Esophagus muscularis mucosa (tissue), 4 donors: Measurements from ENCODE around the gene AKIP1. TPM values are rescaled to one million over a fixed set of nuclear protein-coding genes. Genes with fewer than 3 reads are reported as not detected.
A peak's percentile ranks its signal among the peaks of the same experiment; 100 is the strongest.

Source experiments
- DNase-seq: peaks from one replicate; pipeline ENCODE4 v3.0.0-alpha.2; 2017; ENCODE audit errors: extremely low spot score
- H3K27ac ChIP-seq, 4 donors: fragments of 200-600 bp; sonication (generic); replicated peaks in 1 of 4; 1 replicate in 3 of 4; 2 replicates in 1 of 4; pipeline ENCODE4 v1.5.1; 2016 to 2019; ENCODE audit warnings: mild to moderate bottlenecking in 1 of 4
- H3K27me3 ChIP-seq, 4 donors: fragments of 200-600 bp; sonication (generic); one replicate each; pipeline versions ENCODE4 v1.5.1 to v1.6.0; 2016 to 2019
- H3K36me3 ChIP-seq, 4 donors: fragments of 200-600 bp; sonication (generic); one replicate each; pipeline ENCODE4 v1.5.1; 2016 to 2019
- H3K4me1 ChIP-seq, 4 donors: fragments of 200-600 bp; sonication (generic); one replicate each; pipeline ENCODE4 v1.5.1; 2016 to 2019
- H3K4me3 ChIP-seq, 4 donors: fragments of 200-600 bp; sonication (generic); 1 replicate in 2 of 4; 2 replicates in 2 of 4; pipeline ENCODE4 v1.5.1; 2016 to 2019; ENCODE audit warnings: mild to moderate bottlenecking in 4 of 4, moderate library complexity in 1 of 4
- H3K9me3 ChIP-seq, 4 donors: fragments of 200-600 bp; sonication (generic); 1 replicate in 3 of 4; 2 replicates in 1 of 4; pipeline ENCODE4 v1.5.1; 2016 to 2019
- CTCF ChIP-seq, 3 experiments: fragments of 200-600 bp in 2 of 3; fragments of 450-650 bp in 1 of 3; sonication (generic) in 2 of 3; IDR thresholded peaks; one replicate each; pipeline ENCODE4 v1.5.1; 2017 to 2019; ENCODE audit warnings: antibody characterized with exemption in 3 of 3, mild to moderate bottlenecking in 2 of 3, moderate library complexity in 1 of 3
- EP300 ChIP-seq: sonication (generic); formaldehyde crosslinking; IDR thresholded peaks from one replicate; pipeline ENCODE4 v1.6.1; 2017; ENCODE audit warnings: antibody characterized with exemption
- POLR2A ChIP-seq: fragments of 450-650 bp; IDR thresholded peaks from one replicate; pipeline ENCODE4 v1.6.1; 2017; ENCODE audit warnings: antibody characterized with exemption, moderate library complexity, mild to moderate bottlenecking, low read depth
- POLR2AphosphoS5 ChIP-seq, 2 donors: sonication (generic); formaldehyde crosslinking; IDR thresholded peaks; one replicate each; pipeline ENCODE4 v1.6.1; 2017; ENCODE audit warnings: antibody characterized with exemption in 2 of 2
- WGBS: methylation state at CpG from one replicate; pipeline ENCODE4 v1.1.5; 2018; 5-methylcytosine and 5-hydroxymethylcytosine counted together
- intact Hi-C: fragments of 100-400 bp; cut with DNase I; formaldehyde crosslinking; loops from one replicate; pipeline ENCODE4 v1.15.1; 2023
- total RNA-seq, 4 donors: library from RNA; depleted of rRNA; stranded (reverse); fragments of >200 nt; gene quantifications; one replicate each; pipeline versions ENCODE4 v1.1.0 to v1.2.1, GENCODE V29; 2016

The AKIP1 gene
- total RNA-seq, 4 donors from 2014 or later, result 30.5 to 56.4 (median 41.7) TPM

- H3K27me3 ChIP-seq, result no peaks in the 10 kb centered on the region
- H3K27ac ChIP-seq, result peak overlapping the region; percentile 60 to 80 (median 72)
- WGBS, result 35% methylated on average over 2 of the region's 2 CpGs
- H3K36me3 ChIP-seq, result peaks cover 7 to 22% (median 17%) of the 10 kb centered on the region in 4 donors
- peaks cover 25 to 43% (median 38%) of the 10 kb centered on the region in 4 donors for H3K4me1 ChIP-seq
- H3K4me3 ChIP-seq, result peak overlapping the region in 2 of 4 donors; percentile 5 to 19
- TF ChIP-seq EP300, result no peak
- TF ChIP-seq CTCF (IDR thresholded peaks at IDR 0.05), result peak; percentile 60 to 71 (median 61)
- no peak for TF ChIP-seq POLR2A
- peak in 1 of 2 donors; percentile 26 for TF ChIP-seq POLR2AphosphoS5 (IDR thresholded peaks at IDR 0.05)
- intact Hi-C loops, result loop anchor here (2.0 to 10.0 kb wide), 4 partner anchors 45 to 287 kb away; no protein-coding TSS in a partner anchor
- DNase-seq, result no peak
- H3K9me3 ChIP-seq, result no peaks in the 10 kb centered on the region
These were observed 48.7 kb downstream of the AKIP1 start for GRCh38 chr11:8959546-8960166.

GRCh38 chr11:8961401-8961800, 50.4 kb downstream of the AKIP1 start:
- Histone ChIP-seq H3K36me3 (peaks cover 0 to 5% (median 1%) of the 10 kb centered on the region in 4 donors), H3K4me3 (no peak overlapping the region), H3K4me1 (peaks cover 34 to 55% (median 51%) of the 10 kb centered on the region in 4 donors), H3K27me3 (no peaks in the 10 kb centered on the region), H3K9me3 (no peaks in the 10 kb centered on the region), H3K27ac (peak overlapping the region in 1 of 4 donors; percentile 28)
- WGBS, result 40% methylated on average over 2 of the region's 2 CpGs
- intact Hi-C loops, result loop anchor here (5.0 kb wide), 2 partner anchors 274 to 289 kb away; no protein-coding TSS in a partner anchor
- DNase-seq, result no peak
- TF ChIP-seq EP300 (no peak), CTCF (IDR thresholded peaks at IDR 0.05) (no peak), POLR2AphosphoS5 (IDR thresholded peaks at IDR 0.05) (no peak), POLR2A (no peak)

- DNase-seq, result no peak
- no peaks in the 10 kb centered on the region for H3K27me3 ChIP-seq
- H3K4me1 ChIP-seq, result peaks cover 34 to 55% (median 51%) of the 10 kb centered on the region in 4 donors
- WGBS, result 18% methylated on average over 2 of the region's 2 CpGs
- H3K4me3 ChIP-seq, result peak overlapping the region; percentile 68 to 83 (median 72)
- no peak for TF ChIP-seq EP300
- no peak for TF ChIP-seq POLR2AphosphoS5 (IDR thresholded peaks at IDR 0.05)
- no peak for TF ChIP-seq CTCF (IDR thresholded peaks at IDR 0.05)
- TF ChIP-seq POLR2A, result no peak
- H3K27ac ChIP-seq, result peak overlapping the region; percentile 91 to 98 (median 95)
- H3K9me3 ChIP-seq, result no peaks in the 10 kb centered on the region
- H3K36me3 ChIP-seq, result peaks cover 0 to 9% (median 2%) of the 10 kb centered on the region in 4 donors
- intact Hi-C loops, result loop anchor here (5.0 kb wide), 2 partner anchors 276 to 291 kb away; no protein-coding TSS in a partner anchor
These were observed 51.9 kb downstream of the AKIP1 start for GRCh38 chr11:8962841-8963240.

- Histone ChIP-seq H3K27me3 (no peaks in the 10 kb centered on the region), H3K27ac (peak overlapping the region; percentile 91 to 98 (median 95)), H3K36me3 (peaks cover 0 to 16% (median 2%) of the 10 kb centered on the region in 4 donors), H3K4me1 (peaks cover 34 to 55% (median 49%) of the 10 kb centered on the region in 4 donors), H3K9me3 (no peaks in the 10 kb centered on the region), H3K4me3 (peak overlapping the region; percentile 68 to 83 (median 72))
- 6% methylated on average over 11 of the region's 39 CpGs for WGBS
- peak; percentile 93 for DNase-seq
- intact Hi-C loops, result loop anchor here (5.0 kb wide), 2 partner anchors 276 to 291 kb away; no protein-coding TSS in a partner anchor
- no peak for TF ChIP-seq CTCF (IDR thresholded peaks at IDR 0.05)
- no peak for TF ChIP-seq POLR2A
- TF ChIP-seq POLR2AphosphoS5 (IDR thresholded peaks at IDR 0.05), result no peak
- no peak for TF ChIP-seq EP300
These were observed 52.8 kb downstream of the AKIP1 start for GRCh38 chr11:8963569-8964323.
